Vagina (tissue), 2 donors: ENCODE data around the gene ITGA6.

Source experiments
- CTCF ChIP-seq, 3 experiments: fragments of 450-650 bp in 2 of 3; fragments of 200-600 bp in 1 of 3; sonication (generic) in 1 of 3; IDR thresholded peaks; one replicate each; pipeline ENCODE4 v1.5.1; 2017 to 2019; ENCODE audit warnings: antibody characterized with exemption in 3 of 3, mild to moderate bottlenecking in 2 of 3, moderate library complexity in 2 of 3
- POLR2AphosphoS5 ChIP-seq, 2 donors: sonication (generic); formaldehyde crosslinking; IDR thresholded peaks; one replicate each; pipeline ENCODE4 v1.9.0; 2017; ENCODE audit warnings: antibody characterized with exemption in 2 of 2, mild to moderate bottlenecking in 2 of 2, low read depth in 1 of 2; ENCODE audit not compliant: insufficient read depth in 1 of 2

GRCh38 chr2:172454404-172455120 lies 27.2 kb downstream of the ITGA6 start:
- TF ChIP-seq CTCF (IDR thresholded peaks at IDR 0.05), result no peak
- TF ChIP-seq POLR2AphosphoS5 (IDR thresholded peaks at IDR 0.05; ENCODE audit: insufficient read depth in 1 of 2, low read depth in 1 of 2), result no peak
